Caki2 (cell line): Measurements from ENCODE around the gene FAM174C. TPM values are rescaled to one million over a fixed set of nuclear protein-coding genes. Genes with fewer than 3 reads are reported as not detected.

Source experiments
- DNase-seq: peaks from one replicate; pipeline ENCODE4 v3.0.0-alpha.2; 2015; ENCODE audit warnings: low read depth
- in situ Hi-C: cut with HindIII; loops from 2 replicates; pipeline ENCODE4 v1.10.0; 2016; ENCODE audit warnings: low sequenced_read_pairs, low pct_unique_long_range_greater_than_20kb, mixed read lengths
- total RNA-seq: library from RNA; depleted of rRNA; stranded (reverse); fragments of >200 nt; shearing (Covaris generic); gene quantifications from 2 replicates; pipeline ENCODE4 v1.2.3, GENCODE V29; 2014; ENCODE audit warnings: low replicate concordance; rRNA removed

Gene FAM174C
- 24.8 and 29.5 TPM in 2 replicates for total RNA-seq

- peak; percentile 93 for DNase-seq
These were observed at the start of gene FAM174C for GRCh38 chr19:1275260-1275975. Gene FAM174C (plus strand): TSS chr19:1275530. CDS start chr19:1275550, 20 bp downstream.

GRCh38 chr19:1226227-1226518 lies 49.2 kb upstream of the FAM174C start:
- in situ Hi-C loops = no loop called here
- no peak for DNase-seq

More at GRCh38 chr19:1275260-1275975, at the start of gene FAM174C:
- in situ Hi-C loops = no loop called here

DNA sequence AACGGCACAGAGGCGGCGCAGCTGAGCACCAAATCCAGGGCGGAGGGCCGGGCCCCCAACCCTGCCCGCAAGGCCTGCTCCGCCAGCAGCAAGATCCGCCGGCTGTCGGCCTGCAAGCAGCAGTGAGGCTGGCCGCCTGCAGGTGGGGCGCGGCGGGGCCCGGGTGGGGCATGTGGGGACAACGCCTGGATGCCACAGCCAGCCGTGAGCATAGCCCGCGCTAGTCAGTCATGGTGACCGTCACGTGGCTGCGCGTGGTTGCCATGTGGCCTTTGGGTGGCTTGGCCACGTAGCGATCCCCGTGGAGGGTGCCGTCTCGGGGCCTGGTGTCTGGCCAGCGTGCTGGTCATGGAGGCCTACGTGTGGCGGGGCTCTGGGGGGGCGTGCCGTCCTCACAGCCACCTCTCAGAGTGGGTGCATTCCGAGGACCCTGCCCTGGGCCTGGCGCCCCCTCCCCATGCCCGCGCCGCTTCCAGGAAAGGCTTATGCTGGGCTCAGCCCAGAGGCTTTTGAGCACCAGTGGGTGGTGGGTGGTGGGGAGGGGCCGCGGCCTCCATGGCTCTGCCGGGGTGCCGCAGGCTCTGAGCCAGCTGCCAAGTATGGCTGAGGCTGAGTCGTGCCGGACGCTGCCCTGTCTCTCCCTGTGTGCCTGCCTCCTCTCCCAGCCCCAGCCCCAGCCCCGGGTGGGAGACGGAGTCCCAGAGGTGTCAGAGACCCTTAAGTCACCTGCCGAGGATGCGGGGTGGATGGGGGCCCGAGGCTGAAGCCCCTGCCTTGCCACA lies 48.6 kb upstream of the FAM174C start:
- in situ Hi-C loops = no loop called here

DNA sequence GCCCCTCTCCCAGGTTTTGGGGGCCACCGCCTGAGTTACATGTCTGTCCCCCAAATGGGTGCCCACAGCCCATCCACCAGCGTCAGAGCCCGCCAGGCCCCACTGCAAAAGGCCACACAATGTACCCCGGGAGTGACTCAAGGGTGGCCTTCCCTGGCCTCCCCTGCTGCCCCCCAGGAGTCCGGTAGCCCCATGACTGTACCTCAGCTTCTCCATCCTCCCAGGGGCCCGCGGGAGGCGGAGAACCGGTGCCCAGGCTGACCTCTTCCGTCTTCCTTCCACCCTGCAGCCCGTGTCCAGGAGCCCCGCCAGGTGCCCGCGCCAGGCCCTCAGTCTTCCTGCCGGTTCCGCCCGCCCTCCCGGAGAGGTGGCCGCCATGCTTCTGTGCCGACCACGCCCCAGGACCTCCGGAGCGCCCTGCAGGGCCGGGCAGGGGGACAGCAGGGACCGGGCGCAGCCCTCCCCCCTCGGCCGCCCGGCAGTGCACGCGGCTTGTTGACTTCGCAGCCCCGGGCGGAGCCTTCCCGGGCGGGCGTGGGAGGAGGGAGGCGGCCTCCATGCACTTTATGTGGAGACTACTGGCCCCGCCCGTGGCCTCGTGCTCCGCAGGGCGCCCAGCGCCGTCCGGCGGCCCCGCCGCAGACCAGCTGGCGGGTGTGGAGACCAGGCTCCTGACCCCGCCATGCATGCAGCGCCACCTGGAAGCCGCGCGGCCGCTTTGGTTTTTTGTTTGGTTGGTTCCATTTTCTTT lies 47.9 kb upstream of the FAM174C start:
- DNase-seq = no peak
- in situ Hi-C loops = no loop called here

More for the DNA sequence above, 48.6 kb upstream of the FAM174C start:
- DNase-seq = no peak

DNA sequence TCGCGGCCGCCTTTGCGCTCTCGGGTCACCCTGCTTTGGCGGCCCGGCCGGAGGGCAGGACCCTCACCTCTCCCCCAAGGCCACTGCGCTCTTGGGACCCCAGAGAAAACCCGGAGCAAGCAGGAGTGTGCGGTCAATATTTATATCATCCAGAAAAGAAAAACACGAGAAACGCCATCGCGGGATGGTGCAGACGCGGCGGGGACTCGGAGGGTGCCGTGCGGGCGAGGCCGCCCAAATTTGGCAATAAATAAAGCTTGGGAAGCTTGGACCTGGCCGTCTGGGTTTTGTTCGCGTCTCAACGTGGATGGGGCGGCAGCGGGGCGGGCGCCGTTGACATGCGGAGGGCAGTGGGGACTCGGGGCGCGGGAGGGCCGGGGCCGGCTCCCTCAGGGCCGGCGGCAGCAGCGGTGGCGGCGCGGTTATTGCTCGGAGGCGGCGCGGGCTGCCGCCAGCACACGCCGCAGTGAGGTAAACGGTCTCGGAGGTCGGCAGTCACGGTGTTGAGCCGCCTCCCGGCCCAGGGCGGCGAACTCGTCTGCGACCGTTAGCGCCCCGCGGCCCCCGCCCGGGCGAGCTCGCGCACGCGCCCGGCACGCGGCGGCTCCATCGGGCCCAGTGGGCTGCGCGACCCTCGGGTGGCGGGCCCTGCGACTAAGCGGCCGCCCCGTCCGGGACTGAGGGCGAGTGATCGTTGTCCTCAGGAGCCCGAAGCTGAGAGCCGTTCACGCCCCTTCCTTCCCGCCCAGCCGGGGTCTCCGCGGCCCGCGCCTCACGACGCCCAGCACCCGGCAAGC lies 47.0 kb upstream of the FAM174C start:
- DNase-seq = no peak
- in situ Hi-C loops = no loop called here

DNA sequence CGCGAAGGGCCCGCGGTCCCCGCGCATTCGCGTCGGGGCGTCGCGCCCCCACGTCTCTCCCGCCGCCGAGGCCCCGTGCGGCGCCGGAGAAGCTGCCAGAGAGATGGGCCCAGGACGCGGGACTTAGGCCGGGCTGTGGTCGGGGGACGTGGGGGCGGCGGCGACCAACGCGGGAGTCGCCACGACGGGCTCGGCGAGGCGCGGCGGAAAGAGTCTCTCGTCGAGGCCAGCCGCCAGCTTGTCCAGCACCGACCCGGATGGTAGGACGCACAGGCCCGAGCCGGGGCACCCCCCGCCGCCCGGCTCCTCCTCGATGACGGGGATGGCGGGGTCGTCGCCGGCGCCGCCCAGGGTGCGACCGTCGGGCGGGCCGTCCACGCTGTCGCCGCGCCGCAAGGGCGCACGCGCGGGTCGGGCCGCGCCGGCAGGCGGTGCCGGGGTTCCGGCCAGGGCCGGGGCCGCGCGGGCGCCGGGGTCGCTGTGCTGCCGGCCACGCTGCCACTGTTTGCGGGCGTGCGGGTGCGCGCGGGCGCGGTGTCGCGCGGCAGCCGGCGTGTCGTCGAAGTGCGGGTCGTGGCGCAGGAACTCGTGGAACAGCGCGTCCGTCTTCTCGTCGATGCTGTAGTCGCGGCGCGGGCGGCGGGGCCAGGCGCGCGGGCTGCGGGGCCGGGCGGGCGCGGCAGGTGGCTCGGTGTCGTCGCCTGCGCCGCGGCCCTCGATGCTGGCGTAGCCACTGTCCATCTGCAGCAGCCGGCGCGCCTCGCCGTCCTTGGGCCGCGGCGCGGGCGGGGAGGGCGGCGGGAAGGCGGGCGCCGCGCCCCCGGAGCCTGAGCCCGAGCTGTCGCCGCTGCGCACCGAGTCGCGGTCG lies 46.0 kb upstream of the FAM174C start:
- in situ Hi-C loops = no loop called here

DNA sequence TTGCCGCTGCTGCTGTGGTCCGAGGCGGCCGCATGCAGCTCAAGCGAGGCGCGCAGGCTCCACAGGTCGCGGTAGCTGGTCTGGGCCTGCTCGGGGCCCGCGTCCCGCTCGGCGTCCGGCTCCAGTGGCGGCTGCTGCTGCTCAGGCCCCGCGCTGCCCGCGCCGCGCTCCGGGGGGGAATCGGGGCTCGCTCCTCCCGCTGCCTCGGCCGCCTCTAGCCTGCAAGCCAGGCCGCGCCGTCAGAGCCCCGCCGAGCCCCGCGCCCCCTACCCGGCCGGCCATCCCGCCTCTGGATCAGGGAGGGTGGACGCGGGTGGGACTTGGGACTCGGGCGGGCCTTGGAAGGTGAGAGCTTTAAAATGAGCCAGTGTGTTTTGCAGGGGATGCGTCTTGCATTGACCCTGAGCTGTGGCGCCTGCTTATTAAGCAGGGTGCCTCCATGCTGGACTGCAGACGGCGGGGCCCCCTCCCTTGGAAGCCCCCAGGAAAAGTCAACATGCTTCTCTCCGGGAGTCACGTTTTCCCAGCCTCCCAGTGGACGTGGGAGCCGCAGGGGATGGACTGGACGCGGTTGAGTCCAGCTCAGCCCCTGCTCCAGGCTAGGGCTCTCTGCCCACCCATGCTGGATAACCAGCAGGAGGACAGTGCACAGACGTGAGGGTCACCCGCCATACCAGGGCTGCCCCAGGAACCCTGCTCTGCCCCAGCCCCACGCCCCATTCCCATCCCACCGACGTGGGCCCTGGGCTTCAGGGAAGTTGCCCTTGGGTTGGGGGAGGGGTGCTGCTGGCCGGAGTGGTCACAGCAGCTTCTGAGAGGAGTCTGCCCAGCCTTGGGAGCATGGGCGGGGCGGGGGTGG lies 45.2 kb upstream of the FAM174C start:
- in situ Hi-C loops = no loop called here
- DNase-seq = no peak

More for the DNA sequence above, 46.0 kb upstream of the FAM174C start:
- no peak for DNase-seq

GRCh38 chr19:1230783-1231489 lies 44.4 kb upstream of the FAM174C start:
- in situ Hi-C loops = no loop called here
- DNase-seq = no peak

DNA sequence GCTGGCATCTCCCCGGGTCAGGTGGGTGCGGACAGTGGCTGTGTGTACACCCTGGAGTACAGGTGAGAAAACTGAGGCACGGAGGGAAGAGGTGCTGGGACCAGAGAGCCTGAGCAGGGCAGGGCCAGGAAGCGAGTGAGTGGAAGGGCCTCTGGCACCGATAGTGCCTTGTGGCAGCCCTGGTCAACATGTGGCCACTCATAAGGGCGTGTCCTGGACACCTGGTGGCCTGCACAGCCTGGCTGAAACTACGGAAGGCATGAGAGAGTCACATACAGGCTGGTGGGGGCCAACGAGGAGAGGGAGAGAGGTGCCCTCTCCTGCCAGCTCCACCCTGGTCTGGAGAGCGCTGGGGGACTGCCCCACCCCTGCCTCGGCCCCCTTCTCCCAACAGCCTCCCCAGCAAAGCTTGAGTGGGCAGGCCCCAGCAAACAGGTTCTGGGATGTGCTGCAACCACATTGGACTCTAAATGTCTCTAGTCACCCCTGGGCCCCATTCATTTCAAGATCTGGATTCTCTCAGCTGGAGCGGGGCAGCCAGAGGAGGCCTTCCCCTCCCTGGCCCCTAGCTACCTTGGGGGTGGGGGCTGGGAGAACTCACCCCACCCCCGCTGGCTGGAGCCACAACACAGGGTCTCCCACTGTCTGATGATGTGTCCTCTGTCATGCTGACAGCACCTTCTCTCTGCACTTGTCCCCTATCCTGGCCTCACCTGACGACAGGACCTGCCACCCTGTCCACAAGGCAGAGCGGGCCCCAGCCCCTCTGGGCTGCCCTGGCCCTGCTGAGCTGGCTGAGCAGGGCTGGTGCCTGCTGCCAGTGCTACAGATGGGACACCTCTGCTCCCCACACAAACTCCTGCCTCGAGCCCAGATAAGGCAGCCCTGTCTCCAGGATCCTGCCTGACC lies 43.3 kb upstream of the FAM174C start:
- DNase-seq = no peak
- in situ Hi-C loops = no loop called here

- no peak for DNase-seq
- in situ Hi-C loops = no loop called here
These were observed 42.7 kb upstream of the FAM174C start for GRCh38 chr19:1232652-1233072.

GRCh38 chr19:1233115-1233667 lies 42.1 kb upstream of the FAM174C start:
- no peak for DNase-seq
- in situ Hi-C loops = no loop called here

- in situ Hi-C loops = no loop called here
- DNase-seq = no peak
These were observed 41.0 kb upstream of the FAM174C start for GRCh38 chr19:1234051-1234954.

DNA sequence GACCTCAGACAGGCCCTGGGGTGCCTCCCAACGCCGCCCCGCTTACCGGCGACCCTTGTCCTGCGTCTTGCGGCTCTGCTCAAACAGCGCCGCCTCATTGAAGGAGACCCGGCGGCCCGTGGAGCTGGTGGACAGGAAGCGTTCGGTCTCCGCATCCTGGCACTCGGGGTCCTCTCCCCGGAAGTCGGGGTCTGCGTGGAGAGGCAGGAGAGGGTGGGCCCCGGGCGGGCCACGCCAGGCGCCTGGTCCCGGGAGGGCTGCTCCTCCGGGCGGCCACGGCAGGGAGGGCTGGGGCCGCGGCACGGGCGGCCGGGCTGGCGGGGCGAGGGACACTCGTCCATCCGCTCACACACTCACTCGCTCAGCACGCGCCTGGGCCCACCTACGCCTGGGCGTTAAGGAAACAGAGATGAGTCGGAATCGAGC lies 40.4 kb upstream of the FAM174C start:
- in situ Hi-C loops = no loop called here
- DNase-seq = no peak
